Upper lobe of left lung (tissue), 4 donors: ENCODE measurements around the gene CALN1.

Source experiments
- EP300 ChIP-seq, 4 donors: sonication (generic); formaldehyde crosslinking; IDR thresholded peaks; one replicate each; pipeline ENCODE4 v1.5.1; 2017; ENCODE audit warnings: antibody characterized with exemption in 4 of 4, control low read depth in 2 of 4
- POLR2AphosphoS5 ChIP-seq, 2 donors: sonication (generic); formaldehyde crosslinking; IDR thresholded peaks; one replicate each; pipeline ENCODE4 v1.5.1; 2017; ENCODE audit warnings: antibody characterized with exemption in 2 of 2
- TF ChIP-seq, protein P1 (sequence below), 6 experiments: fragments of 450-650 bp in 4 of 6; fragments of 200-600 bp in 2 of 6; sonication (generic) in 2 of 6; IDR thresholded peaks; one replicate each; pipeline ENCODE4 v1.5.1; 2016 to 2019; ENCODE audit warnings: antibody characterized with exemption in 6 of 6

DNA sequence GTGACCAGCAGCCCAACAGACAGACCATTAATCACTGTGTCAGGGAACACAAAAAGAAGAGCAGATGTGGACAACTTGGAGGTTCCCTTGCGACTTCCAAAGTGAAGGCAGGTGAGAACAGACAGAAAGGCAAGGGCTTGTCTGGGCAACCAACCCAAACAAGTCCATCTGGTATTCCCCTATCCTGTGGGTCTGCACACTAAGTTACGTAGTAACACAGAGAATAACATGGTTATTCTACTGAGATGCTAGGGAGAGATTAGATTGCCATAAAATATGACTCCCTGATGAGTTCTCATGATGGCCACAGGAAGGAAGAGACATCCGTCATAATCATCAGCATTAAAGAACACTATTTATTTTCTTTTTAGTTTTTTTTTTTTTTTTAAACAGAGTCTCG, 252.2 kb downstream of the CALN1 start:
- TF ChIP-seq EP300 (IDR thresholded peaks at IDR 0.05) (no peak), POLR2AphosphoS5 (IDR thresholded peaks at IDR 0.05) (no peak)
- TF ChIP-seq, protein P1, sequence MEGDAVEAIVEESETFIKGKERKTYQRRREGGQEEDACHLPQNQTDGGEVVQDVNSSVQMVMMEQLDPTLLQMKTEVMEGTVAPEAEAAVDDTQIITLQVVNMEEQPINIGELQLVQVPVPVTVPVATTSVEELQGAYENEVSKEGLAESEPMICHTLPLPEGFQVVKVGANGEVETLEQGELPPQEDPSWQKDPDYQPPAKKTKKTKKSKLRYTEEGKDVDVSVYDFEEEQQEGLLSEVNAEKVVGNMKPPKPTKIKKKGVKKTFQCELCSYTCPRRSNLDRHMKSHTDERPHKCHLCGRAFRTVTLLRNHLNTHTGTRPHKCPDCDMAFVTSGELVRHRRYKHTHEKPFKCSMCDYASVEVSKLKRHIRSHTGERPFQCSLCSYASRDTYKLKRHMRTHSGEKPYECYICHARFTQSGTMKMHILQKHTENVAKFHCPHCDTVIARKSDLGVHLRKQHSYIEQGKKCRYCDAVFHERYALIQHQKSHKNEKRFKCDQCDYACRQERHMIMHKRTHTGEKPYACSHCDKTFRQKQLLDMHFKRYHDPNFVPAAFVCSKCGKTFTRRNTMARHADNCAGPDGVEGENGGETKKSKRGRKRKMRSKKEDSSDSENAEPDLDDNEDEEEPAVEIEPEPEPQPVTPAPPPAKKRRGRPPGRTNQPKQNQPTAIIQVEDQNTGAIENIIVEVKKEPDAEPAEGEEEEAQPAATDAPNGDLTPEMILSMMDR (IDR thresholded peaks at IDR 0.05): no peak
